ENCODE measurements around the gene DGCR6. TPM values are rescaled to one million over a fixed set of nuclear protein-coding genes. Genes with fewer than 3 reads are reported as not detected.
"Not testable (repeated sequence)": the region's sequence is repeated elsewhere in the genome, so short reads cannot be mapped to it uniquely, and the experiment has no call there.

DGCR6 gene
- 0.33 and 3.9 TPM in 2 replicates for total RNA-seq

GRCh38 chr22:18905540-18906409 is at the start of gene DGCR6:
Gene DGCR6 (plus strand): TSS chr22:18906320. CDS start chr22:18906375, 55 bp downstream.
- DNase-seq: no peak

- DNase-seq: peak; percentile 0
Measured at GRCh38 chr22:18859314-18859713, 46.8 kb upstream of the DGCR6 start.

- not testable (repeated sequence) for DNase-seq
Measured at GRCh38 chr22:18881260-18881659, 24.9 kb upstream of the DGCR6 start.

GRCh38 chr22:18884465-18884864 is 21.7 kb upstream of the DGCR6 start:
- DNase-seq: not testable (repeated sequence)

- no peak for DNase-seq
Measured at GRCh38 chr22:18888115-18888514, 18.0 kb upstream of the DGCR6 start.

- not testable (repeated sequence) for DNase-seq
Measured at GRCh38 chr22:18890510-18891192, 15.5 kb upstream of the DGCR6 start.

GRCh38 chr22:18893775-18894174 is 12.3 kb upstream of the DGCR6 start:
- not testable (repeated sequence) for DNase-seq

- DNase-seq: not testable (repeated sequence)
Measured at GRCh38 chr22:18896037-18896657, 10.0 kb upstream of the DGCR6 start.

GRCh38 chr22:18906410-18906745 is 258 bp downstream of the DGCR6 start:
- not testable (repeated sequence) for DNase-seq

GRCh38 chr22:18906896-18907295 is 776 bp downstream of the DGCR6 start:
- no peak for DNase-seq

- no peak for DNase-seq
Measured at GRCh38 chr22:18909556-18909955, 3.4 kb downstream of the DGCR6 start.

GRCh38 chr22:18911535-18911934 is 5.4 kb downstream of the DGCR6 start:
- DNase-seq: not testable (repeated sequence)

- DNase-seq: not testable (repeated sequence)
Measured at GRCh38 chr22:18912264-18912946, 6.3 kb downstream of the DGCR6 start.

- not testable (repeated sequence) for DNase-seq
Measured at GRCh38 chr22:18914558-18914957, 8.4 kb downstream of the DGCR6 start.

- DNase-seq: not testable (repeated sequence)
Measured at GRCh38 chr22:18915550-18915949, 9.4 kb downstream of the DGCR6 start.

- not testable (repeated sequence) for DNase-seq
Measured at GRCh38 chr22:18917818-18918217, 11.7 kb downstream of the DGCR6 start.

- DNase-seq: not testable (repeated sequence)
Measured at GRCh38 chr22:18920257-18920902, 14.3 kb downstream of the DGCR6 start.

- DNase-seq: no peak
Measured at GRCh38 chr22:18925368-18926064, 19.4 kb downstream of the DGCR6 start.

- no peak for DNase-seq
Measured at GRCh38 chr22:18927020-18927419, 20.9 kb downstream of the DGCR6 start.

- DNase-seq: no peak
Measured at GRCh38 chr22:18927573-18927972, 21.5 kb downstream of the DGCR6 start.

GRCh38 chr22:18929459-18929858 is 23.3 kb downstream of the DGCR6 start:
- DNase-seq: no peak
